Osteoblast (primary cell): ENCODE results near the gene NACA2. TPM values are rescaled to one million over a fixed set of nuclear protein-coding genes. Genes with fewer than 3 reads are reported as not detected.

Experiments
- DNase-seq: peaks from one replicate; pipeline ENCODE4 v3.0.0; 2011; ENCODE audit warnings: low spot score, mixed read lengths; ENCODE audit not compliant: insufficient read length; ENCODE audit errors: missing footprints
- H2AFZ ChIP-seq: 2 replicates; pipeline ENCODE4 v1.6.0; 2011; ENCODE audit warnings: mild to moderate bottlenecking, low read length
- H3K27ac ChIP-seq: 2 replicates; pipeline ENCODE4 v1.5.1; 2011; ENCODE audit warnings: mild to moderate bottlenecking, low read depth, low read length, moderate library complexity
- H3K27me3 ChIP-seq: 2 replicates; pipeline ENCODE4 v1.6.0; 2012; ENCODE audit warnings: mild to moderate bottlenecking, control low read depth, inconsistent platforms, low read length, moderate library complexity; ENCODE audit not compliant: insufficient read depth
- H3K36me3 ChIP-seq: 2 replicates; pipeline ENCODE4 v1.5.1; 2011; ENCODE audit warnings: mild to moderate bottlenecking, low read length, control low read depth, moderate library complexity; ENCODE audit not compliant: insufficient read depth
- H3K4me1 ChIP-seq: 2 replicates; pipeline ENCODE4 v1.5.1; 2011; ENCODE audit warnings: mild to moderate bottlenecking, low read length, control low read depth, moderate library complexity; ENCODE audit not compliant: insufficient read depth
- H3K4me2 ChIP-seq: 2 replicates; pipeline ENCODE4 v1.6.0; 2011; ENCODE audit warnings: mild to moderate bottlenecking, low read length; ENCODE audit not compliant: insufficient read depth
- H3K4me3 ChIP-seq: fragments of 200-600 bp; sonication (generic); 3 replicates; pipeline ENCODE4 v1.5.1; 2012; ENCODE audit warnings: mild to moderate bottlenecking, low read length, inconsistent platforms; ENCODE audit not compliant: insufficient read depth
- H3K79me2 ChIP-seq: 2 replicates; pipeline ENCODE4 v1.6.0; 2012; ENCODE audit warnings: mild to moderate bottlenecking, low read length, control low read depth, inconsistent platforms; ENCODE audit not compliant: insufficient read depth
- H3K9me3 ChIP-seq: 2 replicates; pipeline ENCODE4 v1.5.1; 2011; ENCODE audit warnings: low read depth, low read length, control low read depth
- H4K20me1 ChIP-seq: 2 replicates; pipeline ENCODE4 v1.6.0; 2012; ENCODE audit warnings: mild to moderate bottlenecking, low read length, control low read depth; ENCODE audit not compliant: insufficient read depth
- total RNA-seq: library from RNA; depleted of rRNA; stranded (reverse); fragments of >200 nt; gene quantifications from 2 replicates; pipeline ENCODE4 v1.2.3, GENCODE V29; 2012
- TF ChIP-seq, protein P1 (sequence below): IDR thresholded peaks from 2 replicates; pipeline ENCODE4 v1.5.1; 2011; ENCODE audit warnings: mild to moderate bottlenecking, low read depth, low read length, moderate library complexity; ENCODE audit errors: extremely low read depth

NACA2 gene
- total RNA-seq = under 0.01 TPM in 1 of 2 replicates, not detected in the other

DNA sequence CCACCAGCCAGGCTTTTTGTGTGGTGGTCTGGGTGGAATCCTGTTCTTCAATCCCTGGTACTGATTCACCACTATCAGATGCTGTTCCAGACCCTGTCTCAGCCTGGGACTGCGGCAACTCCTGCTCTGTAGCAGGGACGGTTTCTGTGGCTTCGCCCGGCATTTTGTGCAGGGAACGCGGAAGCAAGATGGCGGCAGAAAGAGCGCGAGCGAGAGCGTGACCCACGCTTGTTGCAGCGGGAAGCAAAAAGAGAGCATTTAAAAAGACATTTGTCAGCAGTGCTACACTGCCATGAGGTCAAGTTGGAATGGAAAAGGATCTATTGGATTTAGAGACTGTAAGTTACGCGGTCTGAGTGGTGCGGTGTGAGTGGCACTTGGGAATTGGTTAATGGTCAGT lies at the start of gene NACA2:
TSS of gene NACA2 (minus strand) at position 202 of the 400 bp plus-strand sequence. CDS start at position 163, 39 bp downstream.
- no peak for DNase-seq
- H3K27me3 ChIP-seq = peaks cover 52% of the 10 kb centered on the region
- no peaks in the 10 kb centered on the region for H3K79me2 ChIP-seq
- H3K36me3 ChIP-seq = no peaks in the 10 kb centered on the region
- no peak within 1 kb of the TSS for H3K4me2 ChIP-seq
- no peak within 1 kb of the TSS for H3K4me3 ChIP-seq
- H3K4me1 ChIP-seq = no peaks in the 10 kb centered on the region
- no peaks in the 10 kb centered on the region for H3K9me3 ChIP-seq
- H3K27ac ChIP-seq = no peak within 1 kb of the TSS
- TF ChIP-seq, protein P1, sequence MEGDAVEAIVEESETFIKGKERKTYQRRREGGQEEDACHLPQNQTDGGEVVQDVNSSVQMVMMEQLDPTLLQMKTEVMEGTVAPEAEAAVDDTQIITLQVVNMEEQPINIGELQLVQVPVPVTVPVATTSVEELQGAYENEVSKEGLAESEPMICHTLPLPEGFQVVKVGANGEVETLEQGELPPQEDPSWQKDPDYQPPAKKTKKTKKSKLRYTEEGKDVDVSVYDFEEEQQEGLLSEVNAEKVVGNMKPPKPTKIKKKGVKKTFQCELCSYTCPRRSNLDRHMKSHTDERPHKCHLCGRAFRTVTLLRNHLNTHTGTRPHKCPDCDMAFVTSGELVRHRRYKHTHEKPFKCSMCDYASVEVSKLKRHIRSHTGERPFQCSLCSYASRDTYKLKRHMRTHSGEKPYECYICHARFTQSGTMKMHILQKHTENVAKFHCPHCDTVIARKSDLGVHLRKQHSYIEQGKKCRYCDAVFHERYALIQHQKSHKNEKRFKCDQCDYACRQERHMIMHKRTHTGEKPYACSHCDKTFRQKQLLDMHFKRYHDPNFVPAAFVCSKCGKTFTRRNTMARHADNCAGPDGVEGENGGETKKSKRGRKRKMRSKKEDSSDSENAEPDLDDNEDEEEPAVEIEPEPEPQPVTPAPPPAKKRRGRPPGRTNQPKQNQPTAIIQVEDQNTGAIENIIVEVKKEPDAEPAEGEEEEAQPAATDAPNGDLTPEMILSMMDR = no peak
- H4K20me1 ChIP-seq = no peaks in the 10 kb centered on the region
- no peak within 1 kb of the TSS for H2AFZ ChIP-seq

DNA sequence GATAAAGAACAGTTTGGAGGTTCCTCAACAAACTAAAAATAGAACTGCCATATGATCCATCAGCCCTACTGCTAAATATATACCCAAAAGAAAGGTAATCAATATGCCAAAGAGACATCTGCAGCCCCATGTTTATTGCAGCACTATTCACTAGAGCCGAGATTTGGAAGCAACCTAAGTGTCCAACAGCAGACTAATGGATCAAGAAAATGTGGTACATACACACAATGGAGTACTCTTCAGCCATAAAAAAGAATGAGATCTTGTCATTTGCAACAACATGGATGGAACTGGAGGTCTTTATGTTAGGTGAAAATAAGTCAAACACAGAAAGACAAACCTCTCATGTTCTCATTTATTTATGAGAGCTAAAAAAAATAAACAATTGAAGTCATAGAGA lies 48.8 kb upstream of the NACA2 start:
- Histone ChIP-seq H3K9me3 (no peaks in the 10 kb centered on the region), H3K27me3 (no peaks in the 10 kb centered on the region), H4K20me1 (no peaks in the 10 kb centered on the region), H2AFZ (no peak overlapping the region), H3K4me3 (no peak overlapping the region), H3K79me2 (no peaks in the 10 kb centered on the region), H3K27ac (no peak overlapping the region), H3K4me2 (no peak overlapping the region), H3K4me1 (peaks cover 5% of the 10 kb centered on the region), H3K36me3 (no peaks in the 10 kb centered on the region)
- TF ChIP-seq, protein P1 = no peak
- no peak for DNase-seq

DNA sequence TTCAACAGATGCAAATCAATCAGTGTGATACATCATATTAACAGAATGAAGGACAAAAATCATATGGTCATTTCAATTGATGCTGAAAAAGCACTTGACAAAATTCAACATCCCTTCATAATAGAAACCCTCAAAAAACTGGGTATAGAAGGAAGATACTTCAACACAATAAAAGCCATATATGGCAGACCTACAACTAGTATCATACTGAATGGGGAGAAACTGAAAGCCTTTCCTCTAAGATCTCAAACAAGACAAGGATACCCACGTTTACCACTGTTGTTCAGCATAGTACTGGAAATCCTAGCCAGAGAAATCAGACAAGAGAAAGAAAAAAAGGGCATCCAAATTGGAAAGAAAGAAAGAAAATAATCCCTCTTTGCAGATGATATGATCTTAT lies 47.1 kb upstream of the NACA2 start:
- H3K9me3 ChIP-seq = no peaks in the 10 kb centered on the region
- DNase-seq = no peak
- no peaks in the 10 kb centered on the region for H3K36me3 ChIP-seq
- no peak overlapping the region for H3K4me2 ChIP-seq
- no peaks in the 10 kb centered on the region for H3K79me2 ChIP-seq
- H3K4me3 ChIP-seq = no peak overlapping the region
- no peaks in the 10 kb centered on the region for H3K4me1 ChIP-seq
- TF ChIP-seq, protein P1 = no peak
- no peaks in the 10 kb centered on the region for H3K27me3 ChIP-seq
- H3K27ac ChIP-seq = no peak overlapping the region
- H2AFZ ChIP-seq = peak overlapping the region; percentile 25
- H4K20me1 ChIP-seq = no peaks in the 10 kb centered on the region

DNA sequence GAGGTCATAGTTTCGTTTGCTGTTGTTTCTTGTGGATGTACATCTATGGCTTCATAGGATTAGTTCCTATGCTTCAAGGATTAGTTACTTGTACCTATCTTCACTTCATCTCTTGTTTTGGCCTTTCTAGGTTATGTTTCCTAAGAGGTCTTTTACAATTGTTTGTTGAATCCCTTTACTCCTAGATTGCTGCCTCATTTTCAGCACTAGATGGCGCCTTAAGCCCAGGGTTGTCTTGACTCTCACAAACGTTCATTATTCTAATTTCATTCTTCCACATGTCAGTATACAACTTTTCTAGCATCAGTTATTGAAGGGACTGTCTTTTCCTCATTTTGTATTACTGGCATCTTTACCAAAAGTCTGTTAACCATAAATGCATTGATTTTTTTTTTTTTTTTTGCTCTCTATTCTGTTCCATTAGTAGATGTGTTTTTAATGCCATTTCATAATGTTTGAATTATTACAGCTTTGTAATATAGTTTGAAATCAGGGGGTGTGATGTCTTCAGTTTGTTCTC lies 45.0 kb upstream of the NACA2 start:
- H3K9me3 ChIP-seq = no peaks in the 10 kb centered on the region
- no peaks in the 10 kb centered on the region for H3K27me3 ChIP-seq
- H3K4me3 ChIP-seq = no peak overlapping the region
- H4K20me1 ChIP-seq = no peaks in the 10 kb centered on the region
- TF ChIP-seq, protein P1 = peak; percentile 86
- H2AFZ ChIP-seq = no peak overlapping the region
- no peaks in the 10 kb centered on the region for H3K4me1 ChIP-seq
- no peak overlapping the region for H3K4me2 ChIP-seq
- no peaks in the 10 kb centered on the region for H3K36me3 ChIP-seq
- DNase-seq = no peak
- H3K79me2 ChIP-seq = no peaks in the 10 kb centered on the region
- H3K27ac ChIP-seq = no peak overlapping the region
